G401.6 (cell line): ENCODE measurements around the gene PHACTR3.

ENCODE experiments used
- FAIRE-seq: peaks from 2 replicates; lab custom pipeline; 2012; peaks lifted over from hg19 to GRCh38; lab: Jason Lieb, UNC

Gene PHACTR3

GRCh38 chr20:59779656-59780380 lies 175.5 kb downstream of the PHACTR3 start:
- no peak for FAIRE-seq

GRCh38 chr20:59780494-59781185 lies 176.3 kb downstream of the PHACTR3 start:
- FAIRE-seq = no peak

- FAIRE-seq = no peak
Measured at GRCh38 chr20:59781226-59781625, 176.9 kb downstream of the PHACTR3 start.

- FAIRE-seq = no peak
Measured at GRCh38 chr20:59782986-59783640, 178.8 kb downstream of the PHACTR3 start.

GRCh38 chr20:59783641-59784010 lies 179.3 kb downstream of the PHACTR3 start:
- no peak for FAIRE-seq

GRCh38 chr20:59784365-59784764 lies 180.0 kb downstream of the PHACTR3 start:
- FAIRE-seq = no peak

GRCh38 chr20:59784791-59785668 lies 180.7 kb downstream of the PHACTR3 start:
- FAIRE-seq = no peak

- FAIRE-seq = no peak
Measured at GRCh38 chr20:59785669-59785959, 181.3 kb downstream of the PHACTR3 start.

- no peak for FAIRE-seq
Measured at GRCh38 chr20:59785986-59786795, 181.9 kb downstream of the PHACTR3 start.

- no peak for FAIRE-seq
Measured at GRCh38 chr20:59786801-59787537, 182.6 kb downstream of the PHACTR3 start.

GRCh38 chr20:59787538-59787890 lies 183.2 kb downstream of the PHACTR3 start:
- FAIRE-seq = no peak

GRCh38 chr20:59788196-59788735 lies 183.9 kb downstream of the PHACTR3 start:
- no peak for FAIRE-seq

GRCh38 chr20:59788811-59789397 lies 184.6 kb downstream of the PHACTR3 start:
- no peak for FAIRE-seq

- no peak for FAIRE-seq
Measured at GRCh38 chr20:59789686-59790085, 185.3 kb downstream of the PHACTR3 start.

- FAIRE-seq = no peak
Measured at GRCh38 chr20:59790346-59790745, 186.0 kb downstream of the PHACTR3 start.

- FAIRE-seq = no peak
Measured at GRCh38 chr20:59792300-59792699, 188.0 kb downstream of the PHACTR3 start.

- FAIRE-seq = no peak
Measured at GRCh38 chr20:59794555-59794954, 190.2 kb downstream of the PHACTR3 start.

- no peak for FAIRE-seq
Measured at GRCh38 chr20:59800309-59800708, 196.0 kb downstream of the PHACTR3 start.

GRCh38 chr20:59802018-59802417 lies 197.7 kb downstream of the PHACTR3 start:
- no peak for FAIRE-seq

- no peak for FAIRE-seq
Measured at GRCh38 chr20:59802471-59803221, 198.3 kb downstream of the PHACTR3 start.
